Tibial artery (tissue), 4 donors: ENCODE data around the gene SNX2.

ENCODE experiments used
- DNase-seq, 2 donors: peaks; one replicate each; pipeline ENCODE4 v3.0.0-alpha.2; 2019
- H3K27ac ChIP-seq, 2 donors: fragments of 200-600 bp; sonication (generic) in 1 of 2; 1 replicate in 1 of 2; 2 replicates in 1 of 2; pipeline ENCODE4 v1.5.1; 2018 to 2019; ENCODE audit warnings: mild to moderate bottlenecking in 1 of 2
- H3K27me3 ChIP-seq, 2 donors: fragments of 200-600 bp; sonication (generic) in 1 of 2; one replicate each; pipeline versions ENCODE4 v1.5.1 to v1.6.0; 2016 to 2019
- H3K36me3 ChIP-seq, 3 donors: fragments of 200-600 bp; sonication (generic) in 2 of 3; one replicate each; pipeline ENCODE4 v1.5.1; 2016 to 2019; ENCODE audit warnings: mild to moderate bottlenecking in 2 of 3
- H3K4me1 ChIP-seq, 4 donors: fragments of 200-600 bp; sonication (generic) in 2 of 4; 1 replicate in 3 of 4; 2 replicates in 1 of 4; pipeline ENCODE4 v1.5.1; 2016 to 2019
- H3K4me3 ChIP-seq, 2 donors: fragments of 200-600 bp; sonication (generic) in 1 of 2; 1 replicate in 1 of 2; 2 replicates in 1 of 2; pipeline ENCODE4 v1.5.1; 2018 to 2019; ENCODE audit warnings: mild to moderate bottlenecking in 2 of 2
- H3K9me3 ChIP-seq, 3 donors: fragments of 200-600 bp; sonication (generic) in 1 of 3; one replicate each; pipeline ENCODE4 v1.5.1; 2016 to 2019
- intact Hi-C: fragments of 100-400 bp; cut with DNase I; formaldehyde crosslinking; loops from one replicate; pipeline ENCODE4 v1.15.0; 2023; ENCODE audit warnings: low total_unique reads
- TF ChIP-seq, protein P1 (sequence below), 2 experiments: fragments of 200-600 bp in 1 of 2; fragments of 450-650 bp in 1 of 2; IDR thresholded peaks; one replicate each; pipeline ENCODE4 v1.5.1; 2017 to 2019; ENCODE audit warnings: antibody characterized with exemption in 2 of 2, mild to moderate bottlenecking in 1 of 2, moderate library complexity in 1 of 2

Gene SNX2

DNA sequence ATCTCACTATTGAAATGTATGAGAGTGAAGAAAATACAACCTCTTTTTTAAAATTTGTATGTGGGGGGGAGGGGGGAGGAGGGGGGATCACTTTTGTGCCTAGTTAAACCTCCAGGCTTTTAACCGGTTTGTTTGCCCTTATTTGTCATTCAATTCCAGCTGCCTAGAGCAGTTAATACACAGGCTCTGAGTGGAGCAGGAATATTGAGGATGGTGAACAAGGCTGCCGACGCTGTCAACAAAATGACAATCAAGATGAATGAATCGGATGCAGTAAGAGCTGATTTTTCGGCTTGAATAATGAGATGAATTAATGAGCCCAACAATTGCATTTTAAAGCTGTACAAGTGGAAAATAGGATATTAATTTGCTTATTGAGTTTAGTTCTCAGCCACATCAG is 41.9 kb downstream of the SNX2 start:
- peaks cover 30 to 37% (median 33%) of the 10 kb centered on the region in 3 donors for H3K36me3 ChIP-seq
- no peaks in the 10 kb centered on the region for H3K4me1 ChIP-seq
- no peak overlapping the region for H3K27ac ChIP-seq
- TF ChIP-seq, protein P1, sequence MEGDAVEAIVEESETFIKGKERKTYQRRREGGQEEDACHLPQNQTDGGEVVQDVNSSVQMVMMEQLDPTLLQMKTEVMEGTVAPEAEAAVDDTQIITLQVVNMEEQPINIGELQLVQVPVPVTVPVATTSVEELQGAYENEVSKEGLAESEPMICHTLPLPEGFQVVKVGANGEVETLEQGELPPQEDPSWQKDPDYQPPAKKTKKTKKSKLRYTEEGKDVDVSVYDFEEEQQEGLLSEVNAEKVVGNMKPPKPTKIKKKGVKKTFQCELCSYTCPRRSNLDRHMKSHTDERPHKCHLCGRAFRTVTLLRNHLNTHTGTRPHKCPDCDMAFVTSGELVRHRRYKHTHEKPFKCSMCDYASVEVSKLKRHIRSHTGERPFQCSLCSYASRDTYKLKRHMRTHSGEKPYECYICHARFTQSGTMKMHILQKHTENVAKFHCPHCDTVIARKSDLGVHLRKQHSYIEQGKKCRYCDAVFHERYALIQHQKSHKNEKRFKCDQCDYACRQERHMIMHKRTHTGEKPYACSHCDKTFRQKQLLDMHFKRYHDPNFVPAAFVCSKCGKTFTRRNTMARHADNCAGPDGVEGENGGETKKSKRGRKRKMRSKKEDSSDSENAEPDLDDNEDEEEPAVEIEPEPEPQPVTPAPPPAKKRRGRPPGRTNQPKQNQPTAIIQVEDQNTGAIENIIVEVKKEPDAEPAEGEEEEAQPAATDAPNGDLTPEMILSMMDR (IDR thresholded peaks at IDR 0.05) = no peak
- H3K9me3 ChIP-seq = no peaks in the 10 kb centered on the region
- no peaks in the 10 kb centered on the region for H3K27me3 ChIP-seq
- intact Hi-C loops = no loop called here
- DNase-seq = no peak
- no peak overlapping the region for H3K4me3 ChIP-seq

DNA sequence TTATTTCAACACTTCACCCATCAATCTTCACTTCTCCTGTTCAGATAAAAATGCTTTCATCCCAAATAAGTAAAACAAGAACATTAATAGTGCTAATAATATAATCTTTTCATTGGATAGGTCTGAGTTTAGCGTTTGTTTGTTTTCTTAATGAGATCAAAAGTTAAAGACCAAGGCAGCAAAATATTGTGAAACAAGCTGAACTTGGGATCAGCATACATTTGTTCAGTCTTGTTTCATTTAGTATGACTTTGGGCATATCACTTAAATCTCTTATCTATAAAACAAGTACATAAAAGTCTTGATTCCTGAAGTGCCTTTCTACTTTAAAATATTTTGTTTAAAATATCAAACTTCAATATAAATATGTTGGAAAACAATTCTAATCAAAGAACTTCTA is 57.1 kb downstream of the SNX2 start:
- no peak overlapping the region for H3K27ac ChIP-seq
- peaks cover 25 to 31% (median 27%) of the 10 kb centered on the region in 3 donors for H3K36me3 ChIP-seq
- no peaks in the 10 kb centered on the region for H3K27me3 ChIP-seq
- no peak for DNase-seq
- no peaks in the 10 kb centered on the region for H3K9me3 ChIP-seq
- H3K4me1 ChIP-seq = no peaks in the 10 kb centered on the region
- no peak overlapping the region for H3K4me3 ChIP-seq
- TF ChIP-seq, protein P1 (IDR thresholded peaks at IDR 0.05) = no peak
- intact Hi-C loops = no loop called here

DNA sequence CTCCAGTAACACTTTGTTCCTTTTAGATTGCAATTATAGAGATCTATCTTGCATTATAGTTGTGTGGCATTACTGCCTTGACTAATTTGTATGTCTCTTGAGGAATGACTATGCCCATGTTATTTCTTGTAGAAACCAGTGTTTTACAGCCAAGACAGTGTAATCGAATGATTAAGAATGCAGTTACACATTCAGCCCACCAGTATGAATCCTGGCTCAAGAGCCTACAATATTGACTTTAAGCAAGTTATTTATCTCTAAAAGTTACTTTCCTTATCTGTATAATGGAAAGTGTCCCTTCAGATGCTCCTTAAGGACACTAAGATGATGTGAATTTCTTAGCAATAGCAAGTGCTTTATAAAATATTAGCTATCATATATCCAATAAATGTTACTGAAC is 60.8 kb downstream of the SNX2 start:
- H3K4me1 ChIP-seq = no peaks in the 10 kb centered on the region
- no peak overlapping the region for H3K4me3 ChIP-seq
- H3K27ac ChIP-seq = no peak overlapping the region
- no peak for DNase-seq
- H3K36me3 ChIP-seq = peaks cover under 1 to 6% (median 5%) of the 10 kb centered on the region in 3 donors
- no peaks in the 10 kb centered on the region for H3K27me3 ChIP-seq
- TF ChIP-seq, protein P1 (IDR thresholded peaks at IDR 0.05) = no peak
- intact Hi-C loops = no loop called here
- no peaks in the 10 kb centered on the region for H3K9me3 ChIP-seq

DNA sequence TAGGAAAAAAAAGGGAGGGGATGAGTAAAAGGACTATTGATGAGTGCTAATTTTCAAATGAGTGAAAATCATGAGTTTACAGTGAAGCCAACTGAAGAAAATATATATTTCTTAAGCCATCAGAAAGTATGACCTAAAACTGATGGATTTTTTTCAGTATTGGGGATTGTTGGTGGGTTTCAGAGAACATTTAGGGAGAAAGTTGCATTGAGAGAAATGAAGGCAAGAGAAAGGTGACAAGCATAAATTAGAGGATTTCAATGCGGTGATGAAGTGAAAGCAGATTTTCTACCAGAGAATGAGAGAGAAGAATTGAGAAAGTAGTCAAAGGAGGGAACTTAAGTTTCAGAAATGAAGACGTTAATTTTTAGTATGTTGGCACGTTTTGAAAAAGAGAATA is 62.1 kb downstream of the SNX2 start:
- Histone ChIP-seq H3K4me3 (no peak overlapping the region), H3K36me3 (peaks cover 0 to 4% (median 0%) of the 10 kb centered on the region in 3 donors), H3K27me3 (no peaks in the 10 kb centered on the region), H3K9me3 (no peaks in the 10 kb centered on the region), H3K4me1 (no peaks in the 10 kb centered on the region), H3K27ac (no peak overlapping the region)
- no peak for DNase-seq
- intact Hi-C loops = no loop called here
- TF ChIP-seq, protein P1 (IDR thresholded peaks at IDR 0.05) = no peak

DNA sequence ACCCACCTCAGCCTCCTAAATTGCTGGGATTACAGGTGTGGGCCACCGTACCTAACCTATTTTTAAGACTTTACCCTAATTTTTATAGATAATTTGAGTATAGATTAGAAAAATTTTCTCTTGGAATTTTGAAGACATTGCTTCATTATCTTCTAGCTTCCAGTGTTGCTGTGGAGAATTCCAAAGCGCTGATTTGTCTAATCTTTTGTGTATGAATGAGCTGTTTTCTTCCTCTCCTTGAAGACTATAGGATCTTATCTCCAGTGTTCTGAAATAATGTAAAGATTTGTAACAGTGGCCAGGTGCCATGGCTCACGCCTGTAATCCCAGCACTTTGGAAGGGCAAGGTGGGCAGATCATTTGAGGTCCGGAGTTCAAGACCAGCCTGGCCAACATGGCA is 64.9 kb downstream of the SNX2 start:
- Histone ChIP-seq H3K4me1 (peaks cover 0 to 10% (median 3%) of the 10 kb centered on the region in 4 donors), H3K36me3 (no peaks in the 10 kb centered on the region), H3K9me3 (no peaks in the 10 kb centered on the region), H3K27me3 (no peaks in the 10 kb centered on the region), H3K27ac (no peak overlapping the region), H3K4me3 (no peak overlapping the region)
- intact Hi-C loops = loop anchor here (5.0 to 10.0 kb wide), 2 partner anchors 65 to 523 kb away; partner anchors contain the start of gene SNX2
- no peak for DNase-seq
- TF ChIP-seq, protein P1 (IDR thresholded peaks at IDR 0.05) = no peak
